HPDE6-E6E7 (cell line): ENCODE data around the gene CASS4.
"Not testable (repeated sequence)": the region's sequence is repeated elsewhere in the genome, so short reads cannot be mapped to it uniquely, and the experiment has no call there.

Experiments used
- DNase-seq: peaks from one replicate; pipeline ENCODE4 v3.0.0; 2011; ENCODE audit warnings: missing footprints; ENCODE audit errors: extremely low spot score

The CASS4 gene, protein sequence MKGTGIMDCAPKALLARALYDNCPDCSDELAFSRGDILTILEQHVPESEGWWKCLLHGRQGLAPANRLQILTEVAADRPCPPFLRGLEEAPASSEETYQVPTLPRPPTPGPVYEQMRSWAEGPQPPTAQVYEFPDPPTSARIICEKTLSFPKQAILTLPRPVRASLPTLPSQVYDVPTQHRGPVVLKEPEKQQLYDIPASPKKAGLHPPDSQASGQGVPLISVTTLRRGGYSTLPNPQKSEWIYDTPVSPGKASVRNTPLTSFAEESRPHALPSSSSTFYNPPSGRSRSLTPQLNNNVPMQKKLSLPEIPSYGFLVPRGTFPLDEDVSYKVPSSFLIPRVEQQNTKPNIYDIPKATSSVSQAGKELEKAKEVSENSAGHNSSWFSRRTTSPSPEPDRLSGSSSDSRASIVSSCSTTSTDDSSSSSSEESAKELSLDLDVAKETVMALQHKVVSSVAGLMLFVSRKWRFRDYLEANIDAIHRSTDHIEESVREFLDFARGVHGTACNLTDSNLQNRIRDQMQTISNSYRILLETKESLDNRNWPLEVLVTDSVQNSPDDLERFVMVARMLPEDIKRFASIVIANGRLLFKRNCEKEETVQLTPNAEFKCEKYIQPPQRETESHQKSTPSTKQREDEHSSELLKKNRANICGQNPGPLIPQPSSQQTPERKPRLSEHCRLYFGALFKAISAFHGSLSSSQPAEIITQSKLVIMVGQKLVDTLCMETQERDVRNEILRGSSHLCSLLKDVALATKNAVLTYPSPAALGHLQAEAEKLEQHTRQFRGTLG

GRCh38 chr20:56411759-56412472 lies at the start of gene CASS4:
TSS of gene CASS4 (plus strand) at chr20:56412260. CDS start at chr20:56412459, 199 bp downstream.
- DNase-seq: no peak

GRCh38 chr20:56362833-56363413 lies 49.1 kb upstream of the CASS4 start:
- DNase-seq: no peak

DNA sequence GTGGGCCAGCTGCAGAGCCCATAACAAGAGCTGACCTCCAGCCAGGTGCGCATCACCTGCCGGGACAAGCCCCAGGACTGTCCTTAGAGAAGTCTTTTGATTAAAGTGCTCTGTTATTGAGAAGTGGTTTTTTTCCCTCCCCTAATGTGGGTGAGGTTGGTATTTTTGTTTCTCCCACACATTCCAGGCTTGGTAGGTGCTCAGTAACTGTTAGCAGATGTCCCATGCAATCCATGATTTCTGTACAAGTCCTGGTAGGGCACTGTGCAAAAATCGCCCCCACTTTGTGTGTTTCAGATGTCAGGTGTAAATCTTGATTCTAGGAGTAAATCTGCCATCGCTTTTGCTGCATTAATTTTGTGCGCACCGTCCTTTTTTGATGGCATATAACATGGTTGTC lies 48.6 kb upstream of the CASS4 start:
- DNase-seq: no peak

DNA sequence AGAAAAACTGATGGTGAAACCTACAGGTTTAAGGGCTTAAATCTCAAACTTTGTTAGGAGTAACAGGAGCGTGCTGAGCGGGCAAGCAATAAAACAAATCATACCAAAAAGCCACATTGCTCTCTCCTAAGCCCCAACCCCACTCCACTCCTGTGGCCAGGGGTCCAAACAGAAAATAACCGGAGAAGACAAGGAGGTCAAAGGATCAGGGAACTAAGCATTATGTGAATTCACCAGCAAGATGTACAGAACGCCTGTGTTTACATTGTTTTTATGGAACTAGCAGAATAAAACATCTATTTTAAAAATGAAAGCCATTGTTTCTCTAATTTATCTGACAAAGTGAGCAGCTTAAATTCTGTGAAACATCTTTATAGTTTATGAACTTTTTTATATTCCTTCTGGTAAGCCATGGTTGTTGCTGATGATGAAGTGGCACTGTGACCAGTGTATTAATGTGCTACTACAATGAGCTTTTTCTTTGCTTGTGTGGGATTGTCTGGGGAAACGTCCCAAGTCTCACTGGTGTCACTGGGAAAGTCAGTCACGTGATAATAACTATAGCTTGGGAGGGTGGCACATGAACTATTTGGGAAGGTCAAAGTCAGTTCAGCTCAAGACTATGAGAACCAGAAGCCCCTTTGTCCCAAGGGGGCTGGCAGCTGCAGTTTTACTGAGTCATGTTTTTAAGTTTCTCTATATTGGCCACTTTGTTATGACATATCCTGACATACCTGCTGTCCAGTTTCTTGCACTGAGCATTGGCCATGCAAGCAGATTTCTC lies 43.5 kb upstream of the CASS4 start:
- no peak for DNase-seq

DNA sequence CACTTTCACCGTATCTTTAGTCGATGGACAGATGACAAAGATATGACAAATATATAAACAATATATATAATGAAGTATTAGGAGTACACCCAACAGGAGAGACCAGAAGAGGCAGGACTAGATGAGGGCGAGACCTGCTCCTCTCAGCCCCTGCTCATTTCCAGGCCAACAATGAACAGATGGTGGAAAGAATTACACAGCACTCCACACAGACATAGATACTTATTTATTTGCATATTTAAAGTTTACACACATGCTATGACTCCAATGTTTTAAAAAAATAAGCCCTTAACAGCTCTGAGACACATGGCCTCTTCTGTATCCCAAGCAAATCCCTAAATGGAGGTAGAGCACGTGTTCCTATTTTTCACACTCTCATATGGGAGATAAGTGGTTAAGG lies 42.9 kb upstream of the CASS4 start:
- DNase-seq: no peak

GRCh38 chr20:56371977-56372376 lies 40.1 kb upstream of the CASS4 start:
- no peak for DNase-seq

DNA sequence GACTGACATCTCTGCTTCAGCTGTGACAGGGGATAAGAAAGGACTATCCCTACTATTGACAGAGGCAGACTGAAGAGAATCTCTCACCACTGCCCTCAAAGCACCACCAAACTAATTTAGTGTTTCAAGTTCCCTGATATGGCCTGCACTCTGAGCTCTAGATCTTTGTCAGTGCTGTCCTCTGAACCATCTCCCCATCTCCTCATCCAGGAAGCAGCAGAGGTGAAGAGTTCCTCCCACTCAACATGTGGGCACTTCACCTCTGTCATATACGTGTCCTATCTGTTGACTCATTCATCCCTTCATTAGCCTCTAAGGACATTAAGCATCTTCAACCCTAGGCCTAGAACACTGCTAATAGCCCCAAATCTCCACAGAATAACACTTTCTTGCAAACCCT lies 39.2 kb upstream of the CASS4 start:
- no peak for DNase-seq

GRCh38 chr20:56373942-56374341 lies 38.1 kb upstream of the CASS4 start:
- peak; percentile 90 for DNase-seq

DNA sequence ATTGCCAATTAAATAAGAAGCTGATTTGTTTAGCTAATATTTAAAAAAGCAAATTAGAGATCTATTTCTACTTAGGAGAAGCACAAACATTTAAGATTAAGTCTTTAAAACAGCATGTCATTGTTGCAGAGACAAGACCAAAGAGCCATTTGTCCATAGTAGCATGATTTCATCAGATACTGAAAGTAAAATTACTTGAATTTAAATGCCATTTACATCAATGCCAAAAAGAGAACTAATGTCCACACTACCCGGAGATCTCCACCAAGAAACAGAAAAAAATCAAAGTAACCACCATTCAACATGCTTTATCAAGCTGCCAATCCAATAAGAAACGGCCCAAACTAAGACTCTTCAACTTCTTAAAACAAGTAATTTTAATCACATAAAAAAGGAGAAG lies 35.7 kb upstream of the CASS4 start:
- DNase-seq: no peak

GRCh38 chr20:56378386-56378785 lies 33.7 kb upstream of the CASS4 start:
- no peak for DNase-seq

- DNase-seq: no peak
Measured at GRCh38 chr20:56380375-56380774, 31.7 kb upstream of the CASS4 start.

- DNase-seq: no peak
Measured at GRCh38 chr20:56381501-56381900, 30.6 kb upstream of the CASS4 start.

DNA sequence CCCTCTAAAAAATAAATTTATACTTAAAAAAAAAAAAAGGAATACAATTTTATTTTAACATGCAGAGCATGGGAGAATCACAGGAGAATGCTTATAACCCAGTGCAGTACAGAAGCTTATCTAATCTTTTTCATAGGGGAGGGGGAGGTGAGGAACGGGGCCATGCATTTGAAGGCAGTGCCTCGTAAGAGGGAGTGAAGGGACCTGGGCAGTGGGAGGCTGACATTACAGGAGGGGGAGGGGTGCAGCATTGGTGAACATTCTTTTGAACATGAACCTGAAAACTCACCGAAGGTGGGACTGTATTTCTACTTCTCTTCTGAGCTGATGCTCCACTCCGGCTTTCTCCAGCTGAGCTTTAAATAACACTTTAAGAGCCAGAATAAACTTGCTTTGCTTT lies 29.4 kb upstream of the CASS4 start:
- no peak for DNase-seq

DNA sequence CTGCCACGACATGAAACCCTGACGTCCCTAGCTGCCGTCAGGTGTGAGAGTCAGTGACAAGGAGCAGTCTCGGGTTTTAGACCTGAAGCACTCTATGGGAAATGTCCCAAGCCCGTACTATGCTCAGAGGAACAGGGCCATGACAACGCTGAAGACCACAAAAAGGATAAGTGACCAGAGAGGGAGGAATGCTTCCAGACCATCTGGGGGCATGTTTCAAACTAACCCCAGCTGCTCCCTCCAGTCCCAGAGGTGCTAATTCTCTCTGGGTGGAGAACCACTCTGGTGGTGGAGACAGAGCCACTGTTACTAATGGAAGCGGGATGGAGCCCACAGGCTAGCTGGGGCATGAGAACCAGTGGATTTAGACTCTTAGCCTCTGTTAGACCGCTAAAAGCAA lies 28.7 kb upstream of the CASS4 start:
- DNase-seq: no peak

DNA sequence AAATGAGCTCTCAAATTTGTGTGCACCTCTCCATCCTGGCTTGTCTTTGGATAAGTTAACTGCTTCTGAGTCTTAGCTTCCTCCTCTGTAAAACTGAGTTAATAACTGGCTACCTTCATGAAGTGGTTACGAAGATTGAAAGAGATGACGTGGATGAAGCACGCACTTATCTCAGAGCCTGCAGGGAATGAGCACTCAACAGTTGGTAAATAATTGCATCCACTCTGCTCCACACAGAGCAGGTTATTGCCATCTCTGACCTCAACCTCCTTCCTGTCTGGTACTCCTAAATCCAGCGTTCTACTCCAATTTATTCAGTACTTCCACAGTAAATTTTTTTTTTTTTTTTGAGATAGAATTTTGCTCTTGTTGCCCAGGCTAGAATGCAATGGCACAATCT lies 26.9 kb upstream of the CASS4 start:
- DNase-seq: no peak

DNA sequence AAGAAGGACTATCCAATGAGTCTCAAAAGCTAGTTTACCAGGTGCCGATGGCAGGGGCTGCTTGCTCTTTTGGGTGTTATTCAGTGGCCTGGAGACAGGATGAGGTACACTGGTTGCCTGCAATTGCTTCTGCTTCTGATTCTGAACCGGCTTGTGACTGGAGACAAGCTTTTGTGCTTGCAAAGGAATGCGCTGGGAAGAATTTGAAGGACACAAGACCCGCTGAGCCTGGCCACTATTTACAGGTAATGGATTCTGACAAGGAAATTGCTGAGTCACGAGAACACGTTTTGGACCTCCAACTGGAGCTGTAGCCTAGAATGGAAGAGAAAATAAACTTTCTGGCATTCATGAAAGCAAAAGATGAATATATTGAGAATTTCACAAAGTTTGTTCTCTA lies 25.8 kb upstream of the CASS4 start:
- DNase-seq: no peak

DNA sequence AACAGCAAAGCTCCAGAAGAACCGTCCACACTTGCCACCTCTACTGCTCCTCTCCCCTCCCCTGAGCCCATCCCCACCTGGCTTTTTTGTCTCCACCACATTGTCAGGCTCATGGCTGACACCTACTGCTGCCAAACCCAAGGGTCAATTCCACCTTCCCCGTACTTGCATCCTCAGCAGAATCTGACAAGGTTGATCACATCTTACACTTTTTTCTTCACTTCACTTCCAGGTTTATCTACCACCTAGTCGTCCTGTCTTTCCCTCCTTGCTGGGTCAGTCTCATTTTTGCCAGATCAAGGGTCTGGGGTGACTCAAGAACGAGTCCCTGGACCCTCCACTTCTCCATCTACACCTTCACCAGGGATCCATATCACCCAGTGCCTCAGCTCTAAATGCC lies 23.2 kb upstream of the CASS4 start:
- no peak for DNase-seq

DNA sequence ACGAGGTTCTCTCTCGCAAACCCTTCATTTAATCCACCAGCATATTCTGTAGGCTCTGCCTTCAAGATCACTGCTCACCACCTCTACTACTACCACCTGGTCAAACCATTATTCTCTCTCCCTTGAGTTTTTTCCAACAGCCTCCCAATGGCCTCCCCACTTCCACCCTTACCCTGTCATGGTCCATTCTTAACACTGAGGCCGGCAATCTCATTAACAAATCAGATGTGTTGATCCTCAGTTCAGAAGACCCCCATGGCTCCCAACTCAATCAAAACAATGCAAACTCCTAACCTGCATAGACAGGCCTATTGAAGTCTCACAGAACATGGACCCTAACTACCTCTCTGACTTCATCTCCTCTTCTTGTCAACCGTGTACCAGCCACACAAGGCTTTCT lies 22.3 kb upstream of the CASS4 start:
- DNase-seq: no peak

- not testable (repeated sequence) for DNase-seq
Measured at GRCh38 chr20:56390396-56390795, 21.7 kb upstream of the CASS4 start.

GRCh38 chr20:56391037-56391436 lies 21.0 kb upstream of the CASS4 start:
- no peak for DNase-seq

DNA sequence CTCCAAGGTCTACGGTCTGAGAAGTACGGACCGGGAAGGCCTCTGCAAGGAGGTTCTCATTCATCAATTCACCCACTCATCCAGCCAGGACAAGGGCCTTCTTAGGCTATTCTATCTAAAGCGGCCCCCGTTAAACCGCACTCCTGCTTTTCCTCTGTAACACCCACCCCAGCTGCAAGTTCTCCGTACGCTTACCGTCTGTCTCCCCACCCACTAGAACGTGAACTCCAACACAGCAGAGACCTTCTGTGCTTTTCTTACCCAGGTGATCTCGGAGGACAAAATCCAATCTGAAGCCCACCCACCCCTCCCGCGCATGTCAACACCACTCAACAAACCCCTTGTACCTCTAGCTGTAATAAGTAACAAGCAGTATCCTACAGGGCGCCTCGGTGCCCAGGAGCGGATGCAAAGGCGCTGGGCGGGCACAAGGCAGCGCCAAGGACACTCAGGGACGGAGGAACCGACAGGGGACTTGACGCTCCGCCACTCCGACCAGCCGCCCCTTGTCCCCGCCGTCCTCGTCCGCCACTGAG lies 20.4 kb upstream of the CASS4 start:
- DNase-seq: peak; percentile 33
